T-helper 9 cell (primary cell): ENCODE data around the gene OR2A25.

Experiments
- DNase-seq: peaks from one replicate; pipeline ENCODE4 v3.0.0-alpha.2; 2020

Gene OR2A25

GRCh38 chr7:144085978-144086377 is 16.4 kb downstream of the OR2A25 start, which contains the start of gene OR2A12:
TSS of gene OR2A12 (plus strand) at chr7:144086278. CDS start at chr7:144095108, 8,830 bp downstream.
- no peak for DNase-seq

GRCh38 chr7:144086730-144087129 is 17.1 kb downstream of the OR2A25 start:
- no peak for DNase-seq

GRCh38 chr7:144087230-144087629 is 17.6 kb downstream of the OR2A25 start:
- DNase-seq, result no peak

GRCh38 chr7:144090667-144091066 is 21.1 kb downstream of the OR2A25 start:
- no peak for DNase-seq

- no peak for DNase-seq
Observed at GRCh38 chr7:144098776-144099175, 29.2 kb downstream of the OR2A25 start.

- no peak for DNase-seq
Observed at GRCh38 chr7:144100607-144101006, 31.0 kb downstream of the OR2A25 start.

- DNase-seq, result no peak
Observed at GRCh38 chr7:144102041-144102440, 32.4 kb downstream of the OR2A25 start.

- DNase-seq, result no peak
Observed at GRCh38 chr7:144105211-144105610, 35.6 kb downstream of the OR2A25 start.

GRCh38 chr7:144109283-144109682 is 39.7 kb downstream of the OR2A25 start, which contains the start of gene OR2A2:
TSS of gene OR2A2 (plus strand) at chr7:144109583. CDS start at chr7:144109583, 0 bp downstream.
- DNase-seq, result no peak

- no peak for DNase-seq
Observed at GRCh38 chr7:144110272-144110671, 40.7 kb downstream of the OR2A25 start.

GRCh38 chr7:144113651-144114050 is 44.0 kb downstream of the OR2A25 start:
- DNase-seq, result no peak

- DNase-seq, result no peak
Observed at GRCh38 chr7:144118341-144118740, 48.7 kb downstream of the OR2A25 start.

- DNase-seq, result no peak
Observed at GRCh38 chr7:144122876-144123275, 53.3 kb downstream of the OR2A25 start, which contains the start of gene OR2A14. TSS of gene OR2A14 (plus strand) at chr7:144123176. CDS start at chr7:144129113, 5,937 bp downstream.
